HG03565 (cell line): ENCODE results near the gene MOK.

Experiments
- ATAC-seq: cut with Tn5 transposase; IDR thresholded peaks from one replicate; pipeline ENCODE4 v1.9.1; 2021; ENCODE audit warnings: mild to moderate bottlenecking, moderate library complexity; ENCODE audit not compliant: unreplicated experiment

Gene MOK

GRCh38 chr14:102285106-102285505 is 19.9 kb downstream of the MOK start:
- ATAC-seq: no peak

- no peak for ATAC-seq
These were observed 21.3 kb downstream of the MOK start for GRCh38 chr14:102283631-102284129.

- no peak for ATAC-seq
These were observed 22.1 kb downstream of the MOK start for GRCh38 chr14:102282751-102283465.

GRCh38 chr14:102280376-102280962 is 24.5 kb downstream of the MOK start:
- no peak for ATAC-seq

GRCh38 chr14:102279688-102280348 is 25.1 kb downstream of the MOK start:
- ATAC-seq: no peak

GRCh38 chr14:102279282-102279681 is 25.7 kb downstream of the MOK start:
- ATAC-seq: no peak

GRCh38 chr14:102278631-102278935 is 26.4 kb downstream of the MOK start:
- no peak for ATAC-seq

GRCh38 chr14:102277874-102278630 is 26.9 kb downstream of the MOK start:
- no peak for ATAC-seq

- ATAC-seq: no peak
These were observed 29.1 kb downstream of the MOK start for GRCh38 chr14:102275866-102276265.

GRCh38 chr14:102272392-102272791 is 32.6 kb downstream of the MOK start:
- no peak for ATAC-seq

- ATAC-seq: no peak
These were observed 40.2 kb downstream of the MOK start for GRCh38 chr14:102264775-102265174.

- no peak for ATAC-seq
These were observed 40.6 kb downstream of the MOK start for GRCh38 chr14:102264355-102264754.

GRCh38 chr14:102262929-102263462 is 42.0 kb downstream of the MOK start:
- ATAC-seq: no peak

GRCh38 chr14:102258136-102258535 is 46.8 kb downstream of the MOK start:
- ATAC-seq: no peak

- no peak for ATAC-seq
These were observed 48.2 kb downstream of the MOK start for GRCh38 chr14:102256716-102257115.

GRCh38 chr14:102255401-102256190 is 49.4 kb downstream of the MOK start:
- no peak for ATAC-seq

- ATAC-seq: no peak
These were observed 51.8 kb downstream of the MOK start for GRCh38 chr14:102252834-102253801.

- no peak for ATAC-seq
These were observed 53.8 kb downstream of the MOK start for GRCh38 chr14:102251161-102251560.

GRCh38 chr14:102250636-102251035 is 54.3 kb downstream of the MOK start:
- ATAC-seq: no peak
